K562 (cell line): ENCODE measurements around the gene SHISAL2A. TPM values are rescaled to one million over a fixed set of nuclear protein-coding genes. Genes with fewer than 3 reads are reported as not detected.

Experiments
- ATAC-seq: fragments of 200-7000 bp; cut with Tn5 transposase; 3 replicates; pipeline ENCODE4 v1.9.1; 2020; ENCODE audit warnings: moderate library complexity
- BruUV-seq: library from RNA; stranded (reverse); fragments of 400-500 nt; replicated peaks from 2 replicates; lab custom pipeline; 2021; lab: Mats Ljungman, UMichigan
- CTCF ChIA-PET: fragments of 300-600 bp; formaldehyde crosslinking; extraction: SDS; loops from one replicate; lab custom pipeline; 2021; ENCODE audit warnings: low intra/inter-chr PET ratio; lab: Yijun Ruan, JAX
- POLR2A ChIA-PET: fragments of 300-600, 350-650 bp; sonication (Branson Sonifier 250); formaldehyde crosslinking; extraction: SDS; loops from one replicate; lab custom pipeline; 2021; ENCODE audit warnings: antibody characterized with exemption, inconsistent platforms; lab: Yijun Ruan, JAX
- DNase-seq, 4 experiments: peaks; one replicate each; pipeline versions ENCODE4 v3.0.0 to v3.0.0-alpha.2; 2011 to 2018; ENCODE audit warnings: low spot score in 3 of 4, mixed read lengths in 3 of 4; ENCODE audit errors: extremely low read depth in 1 of 4
- FAIRE-seq: peaks from 2 replicates; lab custom pipeline; 2011; peaks lifted over from hg19 to GRCh38; lab: Jason Lieb, UNC
- H2AFZ ChIP-seq: 2 replicates; pipeline ENCODE4 v1.6.0; 2011; ENCODE audit warnings: low read depth, low read length, control low read depth, inconsistent platforms
- H3K27ac ChIP-seq: fragments of 200-600 bp; 3 replicates; pipeline ENCODE4 v1.8.0; 2011; ENCODE audit warnings: low read depth, mild to moderate bottlenecking, control low read depth, inconsistent platforms, low read length, moderate library complexity, mixed read lengths; ENCODE audit errors: extremely low read depth
- H3K27me3 ChIP-seq, 2 experiments: fragments of 300-600 bp in 1 of 2; 2 replicates in 1 of 2; 3 replicates in 1 of 2; pipeline versions ENCODE4 v1.6.0 to v1.8.0; 2011; ENCODE audit warnings: inconsistent platforms in 2 of 2, low read length in 2 of 2, mild to moderate bottlenecking in 1 of 2, mixed read lengths in 1 of 2, moderate library complexity in 1 of 2; ENCODE audit not compliant: control insufficient read depth in 2 of 2, insufficient read depth in 2 of 2
- H3K36me3 ChIP-seq: fragments of 300-600 bp; 3 replicates; pipeline ENCODE4 v1.8.0; 2011; ENCODE audit warnings: mild to moderate bottlenecking, low read length, inconsistent platforms; ENCODE audit not compliant: control insufficient read depth, insufficient read depth
- H3K4me1 ChIP-seq, 2 experiments: fragments of 200-600 bp in 1 of 2; replicated peaks in 1 of 2; 2 replicates in 1 of 2; 3 replicates in 1 of 2; pipeline versions ENCODE4 v1.5.1 to v1.8.0; 2011; ENCODE audit warnings: inconsistent platforms in 2 of 2, low read length in 2 of 2, mild to moderate bottlenecking in 1 of 2, mixed read lengths in 1 of 2, moderate library complexity in 1 of 2; ENCODE audit not compliant: control insufficient read depth in 2 of 2, insufficient read depth in 2 of 2
- H3K4me2 ChIP-seq: 2 replicates; pipeline ENCODE4 v1.6.1; 2011; ENCODE audit warnings: low read length, control low read depth, inconsistent platforms, mixed read lengths; ENCODE audit not compliant: insufficient read depth
- H3K4me3 ChIP-seq: fragments of 200-600 bp; sonication (generic), shearing (Covaris generic); 2 replicates; pipeline ENCODE4 v1.5.1; 2016; ENCODE audit warnings: control low read depth, inconsistent platforms
- H3K79me2 ChIP-seq: fragments of 200-600 bp; 3 replicates; pipeline ENCODE4 v1.8.0; 2011; ENCODE audit warnings: low read length, inconsistent platforms; ENCODE audit not compliant: control insufficient read depth, insufficient read depth
- H3K9ac ChIP-seq, 2 experiments: 2 replicates each; pipeline versions ENCODE4 v1.6.0 to v1.6.1; 2011; ENCODE audit warnings: low read depth in 2 of 2, low read length in 2 of 2, control low read depth in 1 of 2, inconsistent platforms in 1 of 2, mild to moderate bottlenecking in 1 of 2, mixed read lengths in 1 of 2; ENCODE audit not compliant: insufficient read depth in 1 of 2
- H3K9me1 ChIP-seq: one replicate; pipeline ENCODE4 v1.6.0; 2011; ENCODE audit warnings: inconsistent platforms, mild to moderate bottlenecking, low read length, moderate library complexity; ENCODE audit not compliant: control insufficient read depth, insufficient read depth
- H3K9me3 ChIP-seq: replicated peaks from 2 replicates; pipeline ENCODE4 v1.5.1; 2011; ENCODE audit warnings: low read depth, low read length, inconsistent platforms; ENCODE audit not compliant: control insufficient read depth, insufficient read depth
- H4K20me1 ChIP-seq: replicated peaks from 2 replicates; pipeline ENCODE4 v1.6.1; 2011; ENCODE audit warnings: low read length, inconsistent platforms, mixed read lengths; ENCODE audit not compliant: control insufficient read depth, insufficient read depth
- CBX2 ChIP-seq: fragments of 200-600 bp; sonication (generic); IDR thresholded peaks from one replicate; pipeline ENCODE4 v1.6.1; 2012; ENCODE audit warnings: mild to moderate bottlenecking, low read length, inconsistent platforms; ENCODE audit not compliant: insufficient read depth, poor library complexity, severe bottlenecking
- CHD2 ChIP-seq: IDR thresholded peaks from 2 replicates; pipeline ENCODE4 v1.6.1; 2011; ENCODE audit warnings: low read depth, low read length
- CREB5 ChIP-seq: fragments of 250-450 bp; sonication (Bioruptor Pico); IDR thresholded peaks from 2 replicates; pipeline ENCODE4 v1.5.0; 2020; ENCODE audit warnings: mild to moderate bottlenecking
- EP300 ChIP-seq: IDR thresholded peaks from 2 replicates; pipeline ENCODE4 v1.6.1; 2012; ENCODE audit warnings: low read length, improper control_type of control experiment
- HEY1 ChIP-seq: fragments of 250-450 bp; sonication (Bioruptor Pico); IDR thresholded peaks from 2 replicates; pipeline ENCODE4 v1.5.0; 2020; ENCODE audit warnings: mild to moderate bottlenecking, moderate library complexity, borderline replicate concordance
- MCM3 ChIP-seq: fragments of 450-650 bp; IDR thresholded peaks from 2 replicates; pipeline ENCODE4 v1.6.1; 2016
- MED1 ChIP-seq: sonication (generic); formaldehyde crosslinking; IDR thresholded peaks from 2 replicates; pipeline ENCODE4 v1.8.1; 2023; ENCODE audit warnings: missing genetic modification reagents, borderline replicate concordance
- RFX1 ChIP-seq: fragments of 450-650 bp; IDR thresholded peaks from 2 replicates; pipeline ENCODE4 v1.6.1; 2016; ENCODE audit warnings: mild to moderate bottlenecking, moderate library complexity
- ZNF146 ChIP-seq: IDR thresholded peaks from one replicate; pipeline ENCODE4 v1.6.1; 2018; ENCODE audit warnings: missing compliant biosample characterization; ENCODE audit not compliant: unreplicated experiment
- ZNF431 ChIP-seq: sonication (generic); formaldehyde crosslinking; IDR thresholded peaks from 2 replicates; pipeline ENCODE4 v1.8.0; 2022; ENCODE audit warnings: mild to moderate bottlenecking, missing genetic modification reagents
- WGBS: fragments of 100-300 bp; shearing (Covaris generic); methylation state at CpG from one replicate; pipeline ENCODE4 v1.1.6; 2016; ENCODE audit warnings: low coverage, mixed read lengths; ENCODE audit not compliant: insufficient coverage; ENCODE audit errors: missing lambda C conversion rate; 5-methylcytosine and 5-hydroxymethylcytosine counted together
- in situ Hi-C: fragments of 300-500 bp; cut with MboI; formaldehyde crosslinking; loops from 4 replicates; pipeline ENCODE4 v1.15.0; 2018; ENCODE audit warnings: inconsistent platforms, mixed read lengths
- intact Hi-C: fragments of 100-400 bp; cut with micrococcal nuclease; formaldehyde crosslinking; loops from 2 replicates; pipeline ENCODE4 v1.14.2; 2022
- polyA plus RNA-seq, 8 experiments: library from polyadenylated mRNA; depleted of rRNA in 4 of 8; stranded (reverse) in 5 of 8; unstranded in 3 of 8; fragments of >200 nt; fragmentation: Nextera tagmentation in 2 of 8; fragmentation: Illumina TruSeq in 1 of 8; extraction: Ambion mirVana in 2 of 8; extraction: Trizol in 1 of 8; gene quantifications; 2 replicates each; pipeline versions ENCODE4 v1.2.1 to v1.2.3, GENCODE V29; 2011 to 2014; ENCODE audit warnings: inconsistent platforms in 1 of 8, missing spikeins in 1 of 8
- total RNA-seq, 7 experiments: library from RNA; depleted of rRNA in 6 of 7; stranded (reverse); fragments of >200 nt in 6 of 7; fragmentation: Illumina TruSeq in 2 of 7; extraction: Trizol in 2 of 7; gene quantifications; 2 replicates each; pipeline versions ENCODE4 v1.2.1 to v1.2.3, GENCODE V29; 2011 to 2021; ENCODE audit warnings: low replicate concordance in 1 of 7
- TF ChIP-seq, protein P1 (sequence below), 2 experiments: fragments of 150-350 bp in 1 of 2; IDR thresholded peaks; 2 replicates each; pipeline ENCODE4 v1.6.1; 2012 to 2016; ENCODE audit warnings: low read depth in 2 of 2, low read length in 2 of 2, mild to moderate bottlenecking in 1 of 2, moderate library complexity in 1 of 2

Gene SHISAL2A
- total and polyA plus RNA-seq, 9 of the 15 experiments (the other 6 are each of a cell fraction or from before 2014, with no cell fraction given) = 0.11 TPM; not detected in 8

- FAIRE-seq (no peak), DNase-seq (no peak), ATAC-seq (no peak)
- no peaks in the 10 kb centered on the region for H4K20me1 ChIP-seq
- intact Hi-C loops (no loop called here), in situ Hi-C loops (no loop called here)
- POLR2A ChIA-PET = no interaction called here
- no TSS peak for BruUV-seq
- H3K4me1 ChIP-seq = no peaks in the 10 kb centered on the region; a peak in 1 of 5 replicates
- H3K4me3 ChIP-seq = no peak overlapping the region
- TF ChIP-seq CBX2 (no peak), MCM3 (no peak), ZNF431 (CRISPR knock-in tag) (no peak), RFX1 (peak; percentile 83), ZNF146 (CRISPR knock-in tag) (no peak)
- no peak overlapping the region for H3K4me2 ChIP-seq
- CTCF ChIA-PET = no interaction called here
- no peak overlapping the region for H3K9ac ChIP-seq
- no peaks in the 10 kb centered on the region for H3K9me3 ChIP-seq
- WGBS = 27% methylated on average over 6 of the region's 6 CpGs
- H2AFZ ChIP-seq = no peak overlapping the region
- no peak overlapping the region for H3K27ac ChIP-seq
- no peaks in the 10 kb centered on the region for H3K27me3 ChIP-seq
- no peaks in the 10 kb centered on the region for H3K79me2 ChIP-seq
- no peaks in the 10 kb centered on the region for H3K9me1 ChIP-seq
- H3K36me3 ChIP-seq = no peaks in the 10 kb centered on the region
Observed at GRCh38 chr1:52590266-52590665, 42.7 kb upstream of the SHISAL2A start.

DNA sequence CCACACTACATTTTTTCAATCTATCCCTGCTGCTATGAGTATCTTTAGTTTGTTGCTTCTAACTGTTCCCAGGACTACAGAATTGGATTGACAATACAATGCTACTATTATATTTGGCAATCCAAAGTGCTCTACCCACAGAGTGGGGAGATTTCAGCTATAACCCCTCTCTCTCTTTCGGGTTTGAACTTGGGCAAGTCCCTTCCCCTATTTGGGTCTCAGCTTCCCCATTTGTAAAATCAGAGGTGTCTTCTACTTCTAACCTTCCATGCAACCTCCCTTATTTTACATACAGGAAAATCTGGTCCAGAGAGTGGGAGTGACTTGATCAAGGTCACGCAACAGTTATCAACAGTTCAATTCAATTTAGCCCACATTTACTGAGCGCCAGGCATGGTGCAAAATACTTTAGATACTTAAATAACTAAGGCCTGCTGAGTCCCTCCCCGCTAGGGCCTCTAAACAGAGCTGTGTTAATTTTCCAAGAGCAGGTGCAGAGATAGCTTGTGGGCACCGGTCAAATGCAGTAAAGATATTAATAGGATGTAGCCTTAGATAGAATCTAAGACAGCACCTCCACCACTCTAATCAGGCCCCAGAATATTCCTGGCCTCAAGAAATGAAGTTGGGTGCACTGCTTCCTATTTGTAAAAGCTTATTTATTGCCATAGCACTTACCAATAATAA is 40.2 kb upstream of the SHISAL2A start:
- no peak for DNase-seq
- POLR2A ChIA-PET = interaction anchor here (0.6 to 1.7 kb wide), 9 partner anchors 10 to 424 kb away, joined by 3 to 8 read pairs (median 4); partner anchors contain the start of gene TUT4
- Histone ChIP-seq H3K9me3 (no peaks in the 10 kb centered on the region), H3K27ac (no peak overlapping the region), H3K9ac (no peak overlapping the region), H3K4me3 (no peak overlapping the region), H3K79me2 (no peaks in the 10 kb centered on the region), H4K20me1 (no peaks in the 10 kb centered on the region), H3K9me1 (no peaks in the 10 kb centered on the region), H3K36me3 (no peaks in the 10 kb centered on the region), H3K27me3 (no peaks in the 10 kb centered on the region), H3K4me1 (no peaks in the 10 kb centered on the region; a peak in 1 of 5 replicates), H3K4me2 (no peak overlapping the region), H2AFZ (no peak overlapping the region)
- intact Hi-C loops (no loop called here), in situ Hi-C loops (no loop called here)
- no TSS peak for BruUV-seq
- 23% methylated on average over 5 of the region's 5 CpGs for WGBS
- CTCF ChIA-PET = no interaction called here
- no peak for FAIRE-seq
- no peak for ATAC-seq
- TF ChIP-seq EP300 = no peak
- no peak for TF ChIP-seq CREB5 (CRISPR knock-in tag)
- no peak for TF ChIP-seq MED1 (CRISPR knock-in tag)
- TF ChIP-seq, protein P1, sequence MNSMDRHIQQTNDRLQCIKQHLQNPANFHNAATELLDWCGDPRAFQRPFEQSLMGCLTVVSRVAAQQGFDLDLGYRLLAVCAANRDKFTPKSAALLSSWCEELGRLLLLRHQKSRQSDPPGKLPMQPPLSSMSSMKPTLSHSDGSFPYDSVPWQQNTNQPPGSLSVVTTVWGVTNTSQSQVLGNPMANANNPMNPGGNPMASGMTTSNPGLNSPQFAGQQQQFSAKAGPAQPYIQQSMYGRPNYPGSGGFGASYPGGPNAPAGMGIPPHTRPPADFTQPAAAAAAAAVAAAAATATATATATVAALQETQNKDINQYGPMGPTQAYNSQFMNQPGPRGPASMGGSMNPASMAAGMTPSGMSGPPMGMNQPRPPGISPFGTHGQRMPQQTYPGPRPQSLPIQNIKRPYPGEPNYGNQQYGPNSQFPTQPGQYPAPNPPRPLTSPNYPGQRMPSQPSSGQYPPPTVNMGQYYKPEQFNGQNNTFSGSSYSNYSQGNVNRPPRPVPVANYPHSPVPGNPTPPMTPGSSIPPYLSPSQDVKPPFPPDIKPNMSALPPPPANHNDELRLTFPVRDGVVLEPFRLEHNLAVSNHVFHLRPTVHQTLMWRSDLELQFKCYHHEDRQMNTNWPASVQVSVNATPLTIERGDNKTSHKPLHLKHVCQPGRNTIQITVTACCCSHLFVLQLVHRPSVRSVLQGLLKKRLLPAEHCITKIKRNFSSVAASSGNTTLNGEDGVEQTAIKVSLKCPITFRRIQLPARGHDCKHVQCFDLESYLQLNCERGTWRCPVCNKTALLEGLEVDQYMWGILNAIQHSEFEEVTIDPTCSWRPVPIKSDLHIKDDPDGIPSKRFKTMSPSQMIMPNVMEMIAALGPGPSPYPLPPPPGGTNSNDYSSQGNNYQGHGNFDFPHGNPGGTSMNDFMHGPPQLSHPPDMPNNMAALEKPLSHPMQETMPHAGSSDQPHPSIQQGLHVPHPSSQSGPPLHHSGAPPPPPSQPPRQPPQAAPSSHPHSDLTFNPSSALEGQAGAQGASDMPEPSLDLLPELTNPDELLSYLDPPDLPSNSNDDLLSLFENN (IDR thresholded peaks at IDR 0.05; ENCODE audit: low read depth in 2 of 2, low read length in 2 of 2) = no peak
- TF ChIP-seq HEY1 (CRISPR knock-in tag) = no peak
- TF ChIP-seq CHD2 = no peak
